Measurements from ENCODE around the gene LIPC. TPM values are rescaled to one million over a fixed set of nuclear protein-coding genes. Genes with fewer than 3 reads are reported as not detected.

The LIPC gene
- 3.0 and 3.6 TPM in 2 replicates for total RNA-seq

DNA sequence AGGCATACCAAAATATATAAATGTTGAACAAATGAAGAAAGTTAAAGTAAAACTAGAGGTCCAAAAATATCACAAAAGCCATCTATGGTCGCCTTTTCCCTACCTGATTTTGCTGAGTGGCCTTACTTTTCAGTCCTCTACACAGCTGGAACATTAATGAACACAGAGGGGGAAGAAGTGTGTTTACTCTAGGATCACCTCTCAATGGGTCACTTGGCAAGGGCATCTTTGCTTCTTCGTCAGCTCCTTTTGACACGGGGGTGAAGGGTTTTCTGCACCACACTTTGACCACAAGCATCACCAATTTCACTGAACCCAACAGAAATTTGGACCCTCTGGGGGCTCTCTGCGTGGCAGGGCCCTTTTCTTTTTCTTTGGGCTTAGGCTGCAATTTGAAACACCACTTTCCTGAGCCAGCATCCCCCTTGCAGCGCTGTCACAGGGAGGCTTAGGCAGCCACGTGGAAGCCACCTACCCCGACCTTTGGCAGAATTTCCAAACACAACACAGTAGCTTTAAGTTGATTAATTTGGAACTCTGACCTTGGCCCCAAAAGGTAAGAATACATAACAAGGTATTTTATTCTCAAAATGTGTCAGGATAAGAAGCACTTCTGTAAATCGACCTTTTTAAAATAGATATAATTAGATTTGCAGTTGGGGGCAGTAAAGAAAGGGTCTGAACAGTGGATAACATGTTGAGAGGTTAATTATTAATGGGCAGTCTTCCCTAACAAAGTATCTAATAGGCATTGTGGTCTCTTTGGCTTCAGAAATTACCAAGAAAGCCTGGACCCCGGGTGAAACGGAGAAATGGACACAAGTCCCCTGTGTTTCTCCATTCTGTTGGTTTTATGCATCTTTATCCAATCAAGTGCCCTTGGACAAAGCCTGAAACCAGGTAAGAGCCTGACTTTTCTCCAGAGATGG, at the start of gene LIPC:
Gene LIPC, plus strand, starts transcription at position 771 of the 929 bp plus-strand sequence. Its CDS starts 42 bp downstream, at position 813.
- intact Hi-C loops (cut with micrococcal nuclease): no loop called here

DNA sequence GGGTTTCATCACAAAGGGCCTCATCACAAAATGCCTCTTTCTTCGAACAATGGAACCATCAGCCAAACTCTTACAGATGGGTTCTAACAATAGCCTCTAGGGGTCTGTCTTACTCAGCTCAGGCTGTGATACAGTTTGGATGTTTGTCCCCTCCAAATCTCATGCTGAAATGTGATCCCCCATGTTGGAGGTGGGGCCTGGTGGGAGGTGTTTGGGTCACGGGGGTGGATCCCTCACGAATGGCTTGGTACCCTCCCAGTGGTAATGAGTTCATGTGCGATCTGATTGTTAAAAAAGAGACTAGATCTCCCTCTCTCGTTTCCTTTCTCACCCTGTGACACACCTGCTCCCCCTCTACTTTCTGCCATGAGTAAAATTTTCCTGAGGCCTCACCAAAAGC, 47.9 kb upstream of the LIPC start:
- intact Hi-C loops (cut with micrococcal nuclease): no loop called here

DNA sequence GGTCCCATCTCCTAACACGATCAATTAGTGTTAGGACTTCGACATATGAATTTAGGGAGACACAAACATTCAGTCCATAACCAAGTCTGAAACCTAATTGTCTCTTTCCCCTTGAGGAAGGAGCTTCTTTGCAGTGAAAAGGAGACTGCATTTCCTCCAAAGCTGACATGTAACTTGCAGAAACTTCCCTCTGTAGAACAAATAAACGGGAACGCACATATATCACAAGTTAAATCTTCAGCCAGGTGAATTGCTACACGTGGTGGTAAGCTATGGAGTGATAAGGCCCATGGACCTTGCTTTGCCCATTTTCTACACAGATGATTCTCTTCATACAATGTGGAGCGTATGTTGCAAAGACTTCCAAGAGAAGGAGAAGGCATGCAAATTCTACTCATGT, 47.1 kb upstream of the LIPC start:
- intact Hi-C loops (cut with micrococcal nuclease): no loop called here

DNA sequence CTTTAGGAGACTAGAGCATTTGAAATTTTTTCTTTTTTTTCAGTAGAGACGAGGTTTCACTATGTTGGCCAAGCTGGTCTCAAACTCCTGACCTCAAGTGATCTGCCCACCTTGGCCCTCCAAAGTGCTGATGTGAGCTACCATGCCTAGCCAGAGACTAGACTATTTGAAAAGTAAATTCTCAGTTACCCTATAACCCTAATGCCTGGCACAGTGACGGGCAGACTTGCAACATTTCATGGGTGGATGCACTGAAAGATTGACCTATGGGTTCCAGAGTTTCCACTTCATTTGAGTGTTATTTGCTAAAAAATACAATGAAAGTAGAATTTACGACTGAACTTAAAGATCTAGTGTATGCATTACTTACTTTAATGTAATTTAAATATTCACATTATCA, 45.7 kb upstream of the LIPC start:
- intact Hi-C loops (cut with micrococcal nuclease): no loop called here

DNA sequence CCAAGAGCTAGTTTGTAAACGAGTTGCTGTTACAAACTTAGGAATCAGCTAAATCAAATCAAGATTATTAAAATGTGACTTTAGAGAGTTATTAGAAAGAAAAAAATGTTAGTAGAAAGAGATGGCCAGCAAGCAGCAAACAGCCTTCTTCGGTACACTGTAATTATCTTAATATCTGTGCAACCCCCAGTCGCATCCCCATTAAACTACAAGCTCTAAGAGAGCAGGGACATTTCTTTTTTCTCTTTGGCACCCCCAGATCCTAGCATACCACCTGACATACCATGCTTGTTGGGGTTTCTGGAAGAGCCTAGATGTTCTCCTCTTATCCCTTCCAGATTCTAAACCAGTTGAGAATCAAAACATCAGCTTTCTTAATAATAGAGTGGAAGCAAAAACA, 45.1 kb upstream of the LIPC start:
- intact Hi-C loops (cut with micrococcal nuclease): no loop called here

DNA sequence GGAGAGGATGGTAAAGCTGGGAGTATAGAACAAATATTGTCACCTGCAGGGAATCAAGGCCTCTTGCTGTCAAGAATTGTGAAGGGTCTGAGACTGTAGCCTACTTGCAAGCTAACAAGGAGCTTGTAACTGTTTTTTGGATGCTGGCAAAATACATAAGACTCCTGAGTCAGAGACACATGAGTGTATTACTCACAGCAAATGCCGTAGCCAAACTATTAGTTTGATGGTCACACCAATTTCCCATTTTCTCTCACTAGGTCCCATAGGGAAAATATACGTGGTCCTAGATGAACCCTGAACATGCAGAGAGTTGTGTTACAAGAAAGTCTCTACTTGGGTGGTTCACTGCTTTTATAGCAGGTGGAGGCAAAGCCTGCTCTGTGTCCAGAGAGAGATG, 44.7 kb upstream of the LIPC start:
- intact Hi-C loops (cut with micrococcal nuclease): no loop called here

DNA sequence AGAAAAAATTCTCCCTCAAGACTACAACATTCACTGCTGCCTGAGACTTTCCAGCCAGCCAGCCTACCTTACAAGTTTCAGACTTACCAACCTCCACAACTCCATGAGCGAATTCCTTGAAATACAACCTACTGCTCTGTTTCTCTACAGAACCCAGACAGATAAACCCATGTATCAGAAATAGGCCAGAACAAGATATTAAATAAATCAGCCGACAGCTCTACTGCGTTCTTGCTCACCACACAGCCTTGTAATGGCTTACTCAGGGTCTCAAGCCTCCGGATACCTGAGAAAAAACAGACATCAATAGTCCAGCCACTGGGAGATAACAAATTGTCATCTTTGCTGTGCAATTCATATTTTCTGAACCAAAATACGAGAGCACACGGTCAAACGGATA, 43.6 kb upstream of the LIPC start:
- intact Hi-C loops (cut with micrococcal nuclease): no loop called here

DNA sequence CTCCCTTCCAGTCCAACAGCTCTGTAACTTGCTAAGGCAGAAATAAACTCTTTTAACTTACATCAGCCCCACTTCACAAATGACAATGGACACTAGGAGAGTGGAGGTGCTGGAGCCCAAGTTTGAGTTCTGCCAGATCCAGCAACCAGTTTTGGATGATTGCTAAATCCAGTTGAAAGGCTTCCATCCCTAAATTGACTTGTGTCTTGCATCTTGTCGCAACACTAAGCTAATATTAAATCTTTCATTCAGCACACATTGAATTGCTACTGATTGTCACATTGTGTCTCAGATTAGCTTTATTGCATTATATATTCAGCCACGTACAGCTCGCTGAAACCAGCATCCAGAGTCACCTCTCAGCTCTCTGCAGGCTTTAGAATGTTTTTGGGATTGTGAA, 41.7 kb upstream of the LIPC start:
- intact Hi-C loops (cut with micrococcal nuclease): no loop called here

DNA sequence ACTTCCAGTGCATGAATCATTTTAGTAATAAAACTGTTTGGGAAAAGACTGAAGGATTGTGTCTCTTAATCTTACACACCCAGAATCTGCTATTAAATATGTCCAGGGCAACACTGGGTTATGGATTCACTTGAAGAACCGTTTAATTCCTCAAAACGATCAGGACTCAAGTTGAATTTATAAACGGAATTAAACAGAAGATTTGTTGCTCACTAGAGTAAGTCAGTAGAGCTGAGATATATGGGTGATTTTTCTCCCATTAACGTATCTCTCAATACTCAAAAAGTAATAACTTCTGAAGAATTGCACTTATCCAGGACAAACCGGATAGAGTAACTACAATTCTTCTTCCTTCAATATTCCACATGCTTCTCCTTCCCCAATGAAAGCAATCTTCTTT, 41.1 kb upstream of the LIPC start:
- intact Hi-C loops (cut with micrococcal nuclease): no loop called here

DNA sequence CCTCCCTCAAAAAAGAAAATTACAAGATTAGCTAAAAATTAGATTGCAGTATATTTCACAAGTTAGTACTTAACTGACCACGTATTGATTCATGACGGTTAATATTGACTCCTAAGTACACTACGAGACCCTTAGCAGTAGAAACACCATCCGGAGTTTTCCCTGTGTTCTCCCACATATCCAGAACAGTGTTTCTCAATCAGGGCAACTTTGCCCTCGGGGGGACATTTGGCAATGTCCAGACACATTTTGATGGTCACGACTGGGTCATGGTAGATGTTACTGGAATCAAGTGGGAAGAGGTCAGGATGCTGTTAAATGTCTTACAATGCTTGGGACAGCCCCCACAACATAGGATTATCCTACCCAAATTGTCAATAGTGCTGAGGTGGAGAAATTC, 40.7 kb upstream of the LIPC start:
- intact Hi-C loops (cut with micrococcal nuclease): no loop called here

DNA sequence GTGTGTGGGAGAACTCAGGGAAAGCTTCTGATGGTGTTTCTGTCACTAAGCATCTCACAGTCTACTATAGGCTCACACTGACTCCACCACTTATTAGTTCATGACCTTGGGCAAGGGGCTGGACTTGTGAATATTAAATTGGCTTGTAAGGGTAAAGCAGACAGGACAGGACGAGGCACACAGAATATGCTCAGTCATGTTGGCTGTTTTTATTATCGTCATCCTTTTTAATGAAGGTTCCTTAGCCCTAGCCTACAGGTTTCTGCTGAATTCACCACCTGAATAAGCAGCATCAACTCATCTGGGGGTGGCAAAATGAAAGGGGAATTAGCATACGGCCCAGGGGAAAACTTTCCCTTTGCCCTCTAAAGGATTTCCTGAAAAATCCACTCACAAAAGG, 39.6 kb upstream of the LIPC start:
- intact Hi-C loops (cut with micrococcal nuclease): no loop called here

DNA sequence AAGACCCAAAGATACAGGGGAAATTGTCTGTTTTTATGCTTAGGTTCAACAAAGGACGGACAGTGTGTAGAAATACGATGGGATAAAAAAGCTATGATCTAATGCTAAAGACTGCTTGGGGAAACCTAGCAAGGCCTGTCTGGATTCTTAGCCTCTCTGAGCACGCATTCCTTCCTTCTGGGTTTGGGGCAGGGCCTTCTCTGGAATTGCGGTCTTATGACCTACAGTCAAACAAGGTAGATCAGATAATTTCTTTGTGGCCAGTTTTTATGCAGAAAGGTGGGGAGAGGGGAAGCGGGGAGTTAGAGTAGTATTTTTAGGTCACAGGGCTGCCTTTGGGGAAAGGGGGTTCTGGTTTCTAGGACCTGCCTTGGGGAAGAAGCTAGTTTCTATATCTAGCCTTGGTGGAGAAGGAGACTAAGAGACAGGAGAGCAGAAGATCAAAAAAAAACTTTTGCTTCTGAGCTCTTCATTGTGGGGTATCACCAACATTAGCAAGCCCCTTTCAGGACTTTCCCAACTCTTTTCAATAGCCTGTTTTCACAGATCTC, 39.1 kb upstream of the LIPC start:
- intact Hi-C loops (cut with micrococcal nuclease): no loop called here

DNA sequence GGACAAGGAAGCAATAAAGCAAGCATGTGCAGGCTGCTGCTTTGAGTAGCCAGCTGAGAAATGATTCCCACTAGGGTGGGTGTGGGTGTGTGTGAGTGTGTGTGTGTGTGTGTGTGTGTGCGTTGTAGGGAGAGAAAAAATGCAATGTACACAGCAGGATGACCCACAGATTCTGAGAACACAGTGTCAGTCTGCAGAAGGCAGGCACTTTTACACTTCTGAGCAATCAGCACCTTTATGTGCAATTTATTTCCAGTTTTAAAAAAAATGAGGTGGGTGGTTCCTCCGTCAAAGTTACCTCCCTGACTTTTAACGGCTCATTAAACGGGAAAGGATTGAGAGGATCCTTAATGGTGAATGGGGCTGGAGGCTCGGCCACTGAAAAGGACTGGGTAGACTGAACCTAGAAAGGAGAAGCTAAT, 38.5 kb upstream of the LIPC start:
- intact Hi-C loops (cut with micrococcal nuclease): no loop called here

DNA sequence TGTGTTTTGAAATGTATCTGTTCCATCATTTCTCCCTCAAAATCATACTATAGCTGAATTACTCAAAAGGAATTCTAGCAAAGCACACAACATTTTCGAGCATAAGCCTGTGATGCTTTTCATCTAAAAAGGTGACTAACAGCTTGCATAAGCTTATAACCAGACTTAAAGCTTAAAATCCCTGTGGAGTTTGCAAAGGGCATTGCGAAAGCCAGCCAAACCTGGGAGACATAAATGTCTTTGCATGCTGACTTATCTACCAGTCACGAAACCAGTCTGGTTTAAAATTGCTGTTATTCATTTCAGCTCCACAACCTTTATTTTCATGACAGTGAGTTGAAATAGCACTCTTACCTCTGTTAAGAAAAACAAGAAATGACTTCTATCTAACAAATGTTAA, 35.6 kb upstream of the LIPC start:
- intact Hi-C loops (cut with micrococcal nuclease): no loop called here

DNA sequence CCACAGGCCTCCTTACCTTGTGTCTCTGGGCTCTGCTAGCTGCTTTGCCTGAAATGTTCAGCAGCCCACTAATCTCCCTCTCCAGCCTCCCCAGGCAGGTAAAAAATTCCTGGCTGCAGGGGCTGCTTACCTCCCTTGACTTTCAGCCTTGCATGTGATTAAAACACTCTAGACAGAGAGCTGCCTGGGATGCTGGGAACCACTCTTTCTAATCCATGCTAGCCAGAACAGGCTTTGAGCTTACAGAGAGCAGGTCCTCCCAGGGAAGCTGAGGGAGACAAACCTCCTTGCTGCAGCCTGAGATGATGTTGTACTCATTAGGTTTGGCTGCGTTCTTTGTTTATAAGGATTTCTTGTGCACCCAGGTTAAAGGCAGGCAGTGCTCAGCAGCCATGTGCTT, 33.7 kb upstream of the LIPC start:
- intact Hi-C loops (cut with micrococcal nuclease): no loop called here

DNA sequence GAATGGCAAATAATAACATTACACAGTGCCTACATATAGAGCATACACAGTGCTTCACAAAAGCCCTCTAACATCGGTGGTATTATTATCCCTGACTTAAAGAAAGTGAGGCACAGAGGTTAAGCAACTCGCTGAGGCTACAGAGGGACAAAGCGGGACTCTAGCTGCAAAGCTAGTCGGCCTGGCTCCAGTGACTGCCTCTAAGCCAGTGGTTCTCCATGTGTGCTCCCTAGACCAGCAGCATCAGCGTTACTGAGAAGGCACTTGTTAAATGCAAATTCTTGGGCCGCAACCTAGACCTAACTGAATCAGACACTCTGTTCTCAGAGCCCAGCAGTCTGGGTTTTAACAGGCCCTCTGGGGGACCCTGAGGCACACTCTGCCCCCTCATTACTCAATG, 33.1 kb upstream of the LIPC start:
- intact Hi-C loops (cut with micrococcal nuclease): no loop called here

DNA sequence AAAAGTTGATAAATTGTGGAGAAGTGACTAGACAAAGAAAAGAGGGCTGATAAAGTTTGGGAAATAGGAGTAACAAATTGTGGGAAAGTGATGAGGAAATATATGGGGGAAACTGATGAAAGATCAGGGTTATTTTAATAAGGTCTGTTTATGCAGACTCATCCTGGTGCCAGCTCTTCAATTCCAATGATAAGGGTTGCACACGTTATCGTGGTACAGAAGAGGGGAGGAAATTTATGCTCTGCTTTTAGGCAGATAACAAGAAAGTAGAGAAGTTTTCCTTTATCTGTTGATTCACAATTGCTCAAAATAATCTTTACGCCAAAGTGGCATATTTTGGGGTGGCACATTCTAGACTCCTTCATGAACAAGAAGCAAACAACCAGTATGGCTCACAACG, 32.1 kb upstream of the LIPC start:
- intact Hi-C loops (cut with micrococcal nuclease): no loop called here

DNA sequence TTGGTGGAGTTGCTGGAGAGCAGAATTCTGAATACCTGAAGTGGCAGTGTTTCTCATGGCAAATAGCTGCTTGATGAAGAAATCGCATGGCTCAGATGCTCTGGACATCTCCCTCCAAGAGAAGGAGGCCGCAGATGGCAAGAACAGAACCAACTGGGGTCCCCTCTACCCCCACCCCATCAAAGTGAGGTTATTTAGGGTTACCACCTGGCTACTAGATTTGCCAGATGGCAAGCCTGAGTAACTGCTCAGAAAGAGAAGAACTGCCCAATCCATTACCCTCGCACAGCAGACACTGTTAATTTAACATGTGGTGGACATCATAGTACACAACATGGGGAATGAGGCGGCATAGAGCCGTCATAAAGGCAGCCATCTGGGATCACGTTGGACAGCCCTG, 30.5 kb upstream of the LIPC start:
- intact Hi-C loops (cut with micrococcal nuclease): no loop called here

DNA sequence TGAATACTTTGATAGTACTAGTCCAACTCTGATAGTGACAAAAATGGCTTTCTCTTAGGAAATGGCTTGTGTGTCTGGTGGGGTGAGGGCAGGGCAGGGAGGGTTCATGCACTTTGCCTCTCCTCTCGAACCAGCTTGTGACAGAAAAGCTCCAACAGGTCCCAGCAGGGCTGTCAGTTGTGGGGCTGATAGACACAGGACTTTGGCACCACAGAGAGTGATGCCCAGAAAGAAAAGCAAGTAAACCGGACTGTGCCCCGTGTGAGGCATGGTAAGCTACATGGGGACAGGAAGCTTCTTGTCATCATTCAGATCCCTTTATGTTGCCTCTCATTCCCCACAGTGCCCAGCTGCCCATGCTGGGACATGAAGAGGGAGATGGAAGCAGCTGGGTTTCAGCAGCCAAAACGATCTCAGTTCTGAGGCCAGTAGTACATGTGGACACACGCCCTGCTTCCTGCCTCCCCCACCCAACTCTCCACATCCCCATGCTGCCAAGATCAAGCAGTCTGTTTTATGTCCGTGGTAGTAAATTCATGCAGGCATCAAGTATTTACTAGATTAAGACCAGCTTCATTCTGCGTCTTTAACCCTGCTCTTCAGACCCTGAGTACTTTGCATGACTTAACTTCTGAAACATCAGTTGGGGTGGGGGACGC, 29.7 kb upstream of the LIPC start:
- intact Hi-C loops (cut with micrococcal nuclease): no loop called here

DNA sequence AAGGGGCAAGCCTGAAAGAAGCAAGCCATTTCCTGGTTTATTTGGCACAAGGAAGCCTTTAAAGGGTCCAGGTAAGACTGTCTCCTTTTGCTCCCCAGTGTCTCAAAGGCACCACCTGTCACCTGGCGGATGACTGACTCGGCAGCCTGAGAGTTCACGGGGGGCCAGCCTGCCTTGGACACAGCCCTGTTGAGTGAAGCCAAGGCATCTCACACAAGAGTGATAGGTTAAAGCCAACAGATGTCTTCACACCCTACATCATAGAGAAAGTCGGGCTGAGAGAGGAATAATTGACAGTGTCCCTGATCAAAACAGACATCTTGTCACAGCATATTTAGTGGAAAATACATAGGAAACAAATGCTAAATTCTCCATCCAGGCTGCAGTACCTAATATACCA, 28.2 kb upstream of the LIPC start:
- intact Hi-C loops (cut with micrococcal nuclease): no loop called here

DNA sequence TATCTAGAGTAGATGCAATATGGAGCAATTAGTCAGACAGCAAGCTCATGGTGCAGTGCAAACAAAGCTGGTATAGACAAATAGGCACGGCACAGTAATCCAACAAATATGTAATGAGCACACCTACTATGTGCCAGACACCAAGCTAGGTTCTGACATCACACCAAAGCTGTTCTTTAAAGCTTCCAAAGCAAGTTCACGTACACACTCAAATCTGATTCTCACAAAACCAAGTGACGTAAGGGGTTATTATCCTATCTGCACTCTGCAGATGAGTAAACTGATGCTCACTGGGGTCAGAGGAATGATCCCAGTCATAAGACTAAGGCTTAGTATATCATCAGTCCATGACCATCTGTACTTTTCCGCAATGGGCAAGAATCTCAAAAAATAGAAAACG, 27.8 kb upstream of the LIPC start:
- intact Hi-C loops (cut with micrococcal nuclease): no loop called here

DNA sequence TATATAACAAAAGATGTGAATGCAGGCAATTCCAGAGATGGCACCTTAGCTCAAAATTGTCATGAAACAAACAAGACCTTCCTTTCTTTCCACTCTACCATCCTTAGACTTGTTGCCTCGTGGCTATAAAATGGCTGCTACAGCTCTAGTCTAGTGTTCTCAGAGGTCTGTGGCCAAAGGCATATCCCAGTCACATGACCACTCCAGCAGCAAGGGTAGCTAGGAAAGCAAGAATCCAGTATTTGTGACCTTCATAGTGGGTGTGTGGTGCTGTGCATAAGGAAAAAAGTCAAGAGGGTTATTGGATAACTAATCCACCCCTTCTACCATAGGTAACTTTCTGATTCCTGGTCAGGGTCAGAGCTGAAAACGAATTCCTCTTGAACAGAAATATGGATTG, 27.1 kb upstream of the LIPC start:
- intact Hi-C loops (cut with micrococcal nuclease): no loop called here

DNA sequence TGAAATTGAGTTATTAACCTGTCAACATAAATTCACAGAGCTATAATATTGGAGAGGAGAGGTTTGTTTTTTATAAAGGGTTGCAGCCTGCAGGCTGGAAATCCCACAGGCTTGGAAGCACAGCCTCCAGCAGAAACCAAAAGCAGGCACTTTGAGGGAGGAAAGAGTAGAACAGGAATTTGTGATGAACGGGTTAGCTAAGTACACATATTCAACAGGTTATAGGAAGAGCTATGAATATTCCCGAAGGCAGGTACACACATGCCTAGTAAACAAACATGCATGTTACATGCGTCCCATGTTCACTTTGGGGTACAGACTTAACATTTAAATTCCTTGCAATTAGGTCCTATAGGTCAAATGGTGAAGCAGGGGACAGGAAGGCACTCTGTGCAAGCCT, 25.9 kb upstream of the LIPC start:
- intact Hi-C loops (cut with micrococcal nuclease): no loop called here

All from T-helper 2 cell treated with Interferon-gamma antibody and Interleukin-4, amounts not matched to agents 100 ng/mL and 5 ng/mL, for 36 hours (primary cell).